NCI-H187 (cell line): ENCODE data around the gene PARP8.
A peak's percentile ranks its signal among the peaks of the same experiment; 100 is the strongest.
"Not testable (repeated sequence)": the region's sequence is repeated elsewhere in the genome, so short reads cannot be mapped to it uniquely, and the experiment has no call there.

Experiments
- DNase-seq, 2 experiments: peaks; one replicate each; lab custom pipeline; 2025; lab: John Stamatoyannopoulos, UW

The PARP8 gene, protein sequence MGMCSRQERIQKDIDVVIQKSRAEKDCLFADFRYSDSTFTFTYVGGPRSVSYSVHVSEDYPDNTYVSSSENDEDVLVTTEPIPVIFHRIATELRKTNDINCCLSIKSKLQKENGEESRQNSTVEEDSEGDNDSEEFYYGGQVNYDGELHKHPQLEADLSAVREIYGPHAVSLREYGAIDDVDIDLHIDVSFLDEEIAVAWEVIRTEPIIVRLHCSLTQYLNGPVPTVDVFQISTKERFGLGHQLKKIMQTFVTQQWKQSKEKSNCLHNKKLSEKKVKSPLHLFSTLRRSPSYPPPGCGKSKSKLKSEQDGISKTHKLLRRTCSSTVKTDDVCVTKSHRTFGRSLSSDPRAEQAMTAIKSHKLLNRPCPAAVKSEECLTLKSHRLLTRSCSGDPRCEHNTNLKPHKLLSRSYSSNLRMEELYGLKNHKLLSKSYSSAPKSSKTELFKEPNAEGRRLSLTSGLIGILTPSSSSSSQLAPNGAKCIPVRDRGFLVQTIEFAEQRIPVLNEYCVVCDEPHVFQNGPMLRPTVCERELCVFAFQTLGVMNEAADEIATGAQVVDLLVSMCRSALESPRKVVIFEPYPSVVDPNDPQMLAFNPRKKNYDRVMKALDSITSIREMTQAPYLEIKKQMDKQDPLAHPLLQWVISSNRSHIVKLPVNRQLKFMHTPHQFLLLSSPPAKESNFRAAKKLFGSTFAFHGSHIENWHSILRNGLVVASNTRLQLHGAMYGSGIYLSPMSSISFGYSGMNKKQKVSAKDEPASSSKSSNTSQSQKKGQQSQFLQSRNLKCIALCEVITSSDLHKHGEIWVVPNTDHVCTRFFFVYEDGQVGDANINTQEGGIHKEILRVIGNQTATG

DNA sequence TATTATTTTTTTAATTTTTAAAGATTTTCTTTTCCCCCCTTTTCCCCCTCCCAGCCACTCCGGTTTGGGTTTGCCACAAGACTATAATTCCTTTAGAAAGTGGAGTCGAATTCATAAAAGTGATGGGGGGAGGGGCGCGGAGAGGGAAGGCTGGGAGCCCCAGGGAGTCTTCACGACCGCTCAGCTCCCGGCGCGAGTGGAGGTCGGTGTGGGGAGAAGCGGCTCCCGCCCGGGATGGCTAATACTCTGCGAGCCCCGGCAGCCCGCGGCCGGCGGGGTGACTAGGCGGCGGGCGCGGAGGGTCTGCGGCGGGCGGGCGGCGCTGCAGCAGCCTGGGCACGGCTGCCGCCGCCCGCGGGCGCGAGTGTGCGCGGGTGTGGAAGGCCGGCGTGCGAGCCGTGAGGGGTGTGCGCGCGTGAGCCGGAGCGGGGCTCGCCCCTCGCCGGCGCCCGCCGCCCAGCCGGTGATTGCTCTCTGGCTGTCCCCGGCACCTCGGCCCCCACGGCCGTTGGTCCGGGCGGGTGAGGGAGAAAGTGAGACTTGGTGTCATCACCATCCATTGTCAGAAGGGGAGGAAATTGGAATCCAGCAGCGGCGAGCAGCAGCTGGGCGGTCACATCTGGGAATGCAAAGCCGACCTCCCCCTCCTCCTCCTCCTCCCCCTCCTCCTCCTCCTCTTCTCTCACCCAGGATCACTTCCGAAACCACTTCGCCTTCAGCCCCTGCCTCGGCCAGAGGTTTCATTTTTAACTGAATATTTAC is at the start of gene PARP8:
Gene PARP8 (plus strand): TSS at position 377 of the 762 bp plus-strand sequence. CDS start 459 bp downstream, outside the sequence.
- DNase-seq, result peak in 1 of 2 experiments; percentile 39

DNA sequence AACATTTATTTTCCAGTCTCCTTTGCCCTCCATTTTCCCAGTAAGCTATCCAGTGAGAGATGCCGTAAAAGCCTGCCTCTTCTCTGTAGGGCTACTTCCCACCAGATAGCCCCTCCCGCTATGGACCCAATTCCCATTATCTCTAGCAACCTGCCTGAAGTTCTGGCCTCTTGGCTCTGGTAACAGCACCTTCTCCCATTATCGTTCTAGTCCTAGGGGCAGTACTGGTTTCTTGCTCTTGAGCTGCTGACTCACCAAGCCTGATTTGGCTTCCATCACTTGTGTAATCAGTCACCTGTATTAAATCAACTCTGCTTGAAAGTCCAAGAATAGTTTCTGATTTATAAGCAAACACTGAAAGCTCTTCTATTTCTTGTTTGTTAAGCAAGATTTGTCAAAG is 42.8 kb upstream of the PARP8 start:
- DNase-seq, result no peak

DNA sequence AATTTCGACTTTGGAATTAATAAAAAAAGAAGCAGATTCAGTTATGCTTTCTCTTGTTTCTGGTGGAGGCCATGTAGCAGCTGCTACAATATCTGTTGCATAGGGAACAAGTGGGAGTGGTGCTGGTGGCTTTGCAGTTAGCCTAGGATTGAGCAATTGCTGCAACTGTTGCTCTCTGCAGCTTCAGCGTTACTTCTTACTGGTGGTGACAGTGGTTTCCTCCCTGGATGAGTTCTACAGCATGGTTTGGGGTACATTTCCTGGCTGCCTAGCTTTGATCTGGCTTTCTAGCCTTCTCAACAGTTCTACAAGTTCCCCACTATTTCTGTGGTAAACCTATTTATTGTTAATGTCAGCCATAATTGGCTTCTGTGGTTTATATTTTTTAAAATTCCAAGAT is 31.6 kb upstream of the PARP8 start:
- DNase-seq, result not testable (repeated sequence)

DNA sequence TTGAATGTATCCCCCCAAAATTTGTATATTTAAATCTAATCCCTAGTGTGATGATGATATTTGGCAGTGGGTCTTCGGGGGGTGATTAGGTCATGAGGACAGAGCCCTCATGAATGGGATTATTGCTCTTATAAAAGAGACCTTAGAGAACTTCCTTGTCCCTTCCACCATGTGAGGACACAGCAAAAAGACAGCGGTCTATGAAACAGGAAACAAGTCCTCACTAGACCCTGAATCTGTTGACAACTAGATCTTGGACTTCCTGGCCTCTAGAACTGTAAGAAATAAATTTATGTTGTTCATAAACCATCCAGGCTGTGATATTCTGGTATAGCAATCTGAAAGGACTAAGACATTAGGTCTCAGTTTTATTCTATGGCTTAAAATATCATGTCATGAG is 28.9 kb upstream of the PARP8 start:
- DNase-seq, result not testable (repeated sequence)

DNA sequence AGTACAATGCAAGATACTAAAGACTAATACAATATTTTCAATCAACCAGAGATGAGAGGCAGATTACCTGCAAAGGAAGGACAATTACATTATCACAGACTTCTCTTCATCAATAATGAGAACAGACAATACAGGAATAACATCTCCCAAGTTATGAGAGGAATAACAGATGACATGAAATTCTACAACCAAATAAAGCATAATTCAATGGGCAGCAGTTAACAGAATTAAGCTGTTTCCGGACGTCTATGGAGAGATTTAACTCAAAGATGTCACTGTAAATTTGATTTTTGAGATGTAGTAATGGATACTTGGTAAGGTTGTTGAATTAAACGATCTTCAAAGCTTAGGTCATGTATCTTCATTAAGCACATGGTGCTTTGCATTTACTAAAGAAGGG is 19.8 kb upstream of the PARP8 start:
- DNase-seq, result no peak

DNA sequence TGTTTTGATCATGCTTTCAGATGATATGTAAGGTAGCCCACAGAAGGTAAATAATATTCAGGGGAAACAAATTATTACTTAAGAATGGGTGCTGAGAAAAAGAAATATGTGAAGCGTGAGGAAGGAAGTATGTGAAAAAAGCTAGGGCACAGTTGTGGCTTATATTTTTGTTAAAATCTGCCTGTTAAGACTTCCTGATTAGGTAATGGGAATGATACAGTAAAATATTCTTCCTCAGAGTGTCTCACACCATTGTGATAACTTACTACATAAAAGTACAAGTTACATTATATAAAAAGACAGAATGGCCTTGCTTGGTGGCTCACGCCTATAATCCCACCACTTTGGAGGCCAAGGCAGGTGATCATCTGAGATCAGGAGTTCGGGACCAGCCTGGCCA is 18.7 kb upstream of the PARP8 start:
- DNase-seq, result no peak

DNA sequence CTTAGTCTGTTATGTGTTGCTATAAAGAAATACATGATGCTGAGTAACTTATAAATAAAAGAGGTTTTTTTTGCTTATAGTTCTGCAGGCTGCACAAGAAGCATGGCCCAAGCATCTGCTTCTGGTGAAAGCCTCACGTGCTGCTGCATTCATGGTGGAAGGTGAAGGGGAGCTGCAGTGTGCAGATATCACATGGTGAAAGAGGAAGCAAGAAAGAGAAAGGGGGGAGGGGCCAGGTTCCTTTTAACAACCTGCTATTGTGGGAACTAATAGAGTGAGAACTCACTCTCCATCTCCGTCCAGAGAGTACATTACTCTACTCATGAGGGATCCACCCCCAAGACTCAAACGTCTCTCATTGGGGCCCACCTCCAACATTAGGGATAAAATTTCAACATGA is 12.5 kb upstream of the PARP8 start:
- DNase-seq, result no peak

DNA sequence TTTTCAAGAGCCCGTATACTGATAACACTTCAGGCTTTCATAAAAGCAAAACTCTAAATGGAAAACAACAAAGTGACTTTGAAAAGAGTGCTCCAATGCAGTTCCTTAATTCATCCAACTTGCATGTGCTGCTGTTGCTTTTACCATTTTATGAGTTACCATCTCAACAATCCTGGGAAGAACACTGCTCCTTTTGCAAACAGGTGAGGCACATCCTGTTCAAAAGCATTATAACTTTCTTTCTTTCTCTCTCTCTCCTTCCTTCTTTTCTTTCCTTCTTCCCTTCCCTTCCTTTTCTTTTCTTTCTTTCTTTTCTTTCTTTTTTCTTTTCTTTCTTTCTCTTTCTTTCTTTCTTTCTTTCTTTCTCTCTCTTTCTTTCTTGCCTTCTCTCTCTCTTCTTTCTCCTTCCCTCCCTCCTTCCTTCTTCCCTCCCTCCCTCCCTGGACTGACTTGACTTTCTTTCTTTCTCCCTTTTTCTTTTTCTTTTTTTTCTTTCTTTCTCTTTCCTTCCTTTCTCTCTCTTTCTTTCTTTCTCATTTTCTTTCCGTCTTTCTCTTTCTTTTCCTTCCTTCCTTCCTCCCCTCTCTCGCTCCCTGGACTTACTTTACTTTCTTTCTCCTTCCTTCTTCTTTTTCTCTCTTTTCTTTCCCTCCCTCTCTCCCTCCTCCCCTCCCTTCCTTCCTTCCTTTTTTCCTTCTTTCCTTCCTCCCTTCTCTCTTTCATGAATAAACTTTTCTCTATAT is 11.2 kb upstream of the PARP8 start:
- no peak for DNase-seq

DNA sequence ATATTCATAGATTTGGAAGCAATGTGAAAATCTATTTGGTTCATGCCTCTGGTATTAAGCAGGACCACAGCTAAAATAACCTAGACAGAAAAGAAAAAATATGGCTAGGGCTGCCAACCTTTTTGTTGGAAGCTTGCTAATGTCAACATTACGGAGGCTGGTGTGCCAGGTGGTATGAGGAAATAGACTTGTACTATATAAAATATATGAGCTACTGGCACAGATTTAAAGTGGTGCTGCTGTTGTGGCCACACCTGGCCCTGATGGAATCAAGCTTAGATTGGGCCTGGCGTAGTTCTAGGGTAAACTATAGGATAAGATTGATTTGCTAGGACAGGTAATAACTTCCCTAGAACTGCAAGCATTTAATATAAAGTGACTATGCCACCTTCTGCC is 10.6 kb upstream of the PARP8 start:
- DNase-seq, result no peak

DNA sequence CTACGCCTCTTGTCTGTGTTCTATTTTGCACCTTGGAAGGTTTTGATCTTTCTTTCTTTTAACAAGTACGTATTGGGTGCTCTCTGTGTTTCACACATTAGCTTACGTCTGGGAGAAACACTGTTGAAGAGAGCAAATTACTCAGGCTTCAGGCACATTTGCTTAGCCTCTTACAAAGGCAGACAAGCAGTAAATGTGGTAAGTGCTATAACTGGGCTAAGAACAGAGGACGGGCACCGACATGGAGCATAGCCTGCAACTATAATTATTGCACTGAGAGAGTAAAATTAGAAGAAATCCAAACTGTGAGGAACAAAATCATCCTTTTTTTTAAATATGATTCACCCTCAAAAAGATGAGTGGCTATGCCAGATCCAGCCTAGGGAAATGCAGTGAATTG is 9.4 kb upstream of the PARP8 start:
- no peak for DNase-seq

DNA sequence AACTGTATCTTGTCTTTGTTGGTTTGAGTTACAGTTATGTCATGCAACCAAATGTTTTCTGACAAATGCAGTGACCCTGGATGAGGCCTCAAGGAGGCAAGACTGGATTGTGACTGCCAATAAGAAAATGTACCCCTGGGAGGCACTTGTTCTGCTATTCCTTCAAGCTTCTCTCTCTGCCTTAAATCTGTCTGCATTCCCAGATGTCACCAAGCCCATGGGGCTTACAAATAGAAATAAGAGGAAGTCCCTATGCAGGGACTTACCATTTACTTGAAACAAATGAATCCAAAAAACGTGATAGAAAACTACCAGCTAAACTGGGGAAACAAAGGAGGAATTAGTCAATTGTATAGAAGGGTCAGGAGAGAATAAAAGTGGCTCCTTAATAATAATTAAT is 8.2 kb upstream of the PARP8 start:
- no peak for DNase-seq

DNA sequence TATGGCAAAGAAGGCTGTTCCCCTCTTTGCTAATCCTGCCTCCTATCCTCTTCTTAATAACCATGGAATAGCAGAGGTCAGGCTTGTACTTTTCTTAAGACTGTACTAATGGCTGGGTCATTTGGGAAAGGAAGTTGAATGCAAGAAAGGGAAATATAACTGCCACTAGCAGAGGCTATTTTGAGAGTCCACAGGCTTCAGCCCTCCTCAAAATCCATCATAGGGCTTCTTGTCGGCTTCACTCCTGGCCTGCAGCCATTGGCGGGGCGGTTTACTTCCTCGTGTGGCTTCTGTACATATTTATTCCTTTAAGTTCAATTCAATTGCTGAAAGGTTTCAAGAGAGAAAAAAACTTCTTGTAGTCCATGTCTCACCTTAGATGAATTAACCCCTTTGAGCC is 2.8 kb upstream of the PARP8 start:
- DNase-seq, result no peak

DNA sequence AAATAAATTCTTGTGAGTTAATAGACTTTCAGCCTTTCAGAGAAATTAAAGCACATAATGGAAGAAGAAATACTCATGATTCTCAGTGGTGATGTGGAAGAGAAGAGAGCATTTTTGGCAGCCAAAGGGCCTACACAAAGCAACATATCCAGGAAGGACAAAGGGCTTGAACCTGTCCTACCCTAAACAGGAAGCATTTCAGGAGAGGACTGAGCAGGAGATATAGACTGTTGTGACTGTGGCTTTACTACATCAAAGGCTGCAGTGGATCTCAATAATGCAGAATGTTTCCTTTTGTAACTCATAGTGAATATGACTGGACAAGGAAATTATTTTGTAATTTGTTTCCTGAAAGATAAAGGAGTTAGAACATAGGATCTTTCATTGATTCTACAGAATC is 1.3 kb upstream of the PARP8 start:
- no peak for DNase-seq

DNA sequence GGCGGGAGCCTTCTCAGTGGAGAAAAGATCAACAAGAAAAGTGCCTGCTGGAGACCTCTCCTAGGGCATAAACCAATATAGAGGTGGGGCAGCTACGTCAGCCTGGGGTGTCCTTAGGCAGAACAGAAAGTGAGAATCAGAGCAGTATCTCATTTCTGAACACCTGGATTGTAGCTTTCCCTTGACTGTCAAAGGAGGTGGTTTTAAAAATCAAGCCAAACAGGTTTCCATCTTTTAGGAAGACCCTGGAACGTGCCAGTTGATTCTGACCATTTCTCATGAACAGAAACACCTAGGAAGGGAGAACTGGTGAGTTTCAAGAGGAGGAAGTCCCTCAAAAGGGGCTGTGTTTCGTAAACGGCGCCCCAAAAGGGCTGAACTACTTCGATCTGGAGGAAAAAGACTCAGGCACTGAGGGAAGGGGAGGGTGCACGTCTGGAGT is 655 bp upstream of the PARP8 start:
- not testable (repeated sequence) for DNase-seq

DNA sequence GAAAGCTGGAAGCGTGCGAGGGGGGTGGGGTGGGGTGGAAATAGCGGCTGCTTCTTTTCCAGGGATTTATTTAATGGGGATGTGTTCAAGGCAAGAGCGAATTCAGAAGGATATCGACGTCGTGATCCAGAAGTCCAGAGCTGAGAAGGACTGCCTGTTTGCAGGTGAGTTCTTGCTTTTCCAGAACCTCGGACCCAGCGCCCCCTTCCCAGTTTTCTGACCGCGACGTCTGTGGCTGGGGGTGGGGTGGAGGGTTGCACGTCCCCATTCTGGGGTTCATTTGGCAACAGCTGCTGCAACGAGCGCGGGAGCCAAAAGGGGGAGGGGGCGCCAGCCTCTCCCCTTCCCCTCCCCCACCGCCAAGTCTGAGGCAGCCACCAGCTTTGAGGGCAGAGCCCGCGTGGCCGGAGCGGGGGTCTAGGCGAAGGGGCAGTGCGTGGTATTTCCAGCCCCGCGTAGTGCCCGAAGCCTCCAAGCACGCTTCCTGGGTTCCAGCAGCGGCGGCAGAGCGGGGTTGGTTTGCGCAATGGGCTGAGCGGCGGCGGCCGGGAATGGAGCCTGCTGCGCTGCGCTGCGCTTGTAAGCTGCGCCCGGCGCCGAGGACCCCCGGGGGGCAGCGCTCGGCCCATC is 701 bp downstream of the PARP8 start:
- DNase-seq, result no peak

DNA sequence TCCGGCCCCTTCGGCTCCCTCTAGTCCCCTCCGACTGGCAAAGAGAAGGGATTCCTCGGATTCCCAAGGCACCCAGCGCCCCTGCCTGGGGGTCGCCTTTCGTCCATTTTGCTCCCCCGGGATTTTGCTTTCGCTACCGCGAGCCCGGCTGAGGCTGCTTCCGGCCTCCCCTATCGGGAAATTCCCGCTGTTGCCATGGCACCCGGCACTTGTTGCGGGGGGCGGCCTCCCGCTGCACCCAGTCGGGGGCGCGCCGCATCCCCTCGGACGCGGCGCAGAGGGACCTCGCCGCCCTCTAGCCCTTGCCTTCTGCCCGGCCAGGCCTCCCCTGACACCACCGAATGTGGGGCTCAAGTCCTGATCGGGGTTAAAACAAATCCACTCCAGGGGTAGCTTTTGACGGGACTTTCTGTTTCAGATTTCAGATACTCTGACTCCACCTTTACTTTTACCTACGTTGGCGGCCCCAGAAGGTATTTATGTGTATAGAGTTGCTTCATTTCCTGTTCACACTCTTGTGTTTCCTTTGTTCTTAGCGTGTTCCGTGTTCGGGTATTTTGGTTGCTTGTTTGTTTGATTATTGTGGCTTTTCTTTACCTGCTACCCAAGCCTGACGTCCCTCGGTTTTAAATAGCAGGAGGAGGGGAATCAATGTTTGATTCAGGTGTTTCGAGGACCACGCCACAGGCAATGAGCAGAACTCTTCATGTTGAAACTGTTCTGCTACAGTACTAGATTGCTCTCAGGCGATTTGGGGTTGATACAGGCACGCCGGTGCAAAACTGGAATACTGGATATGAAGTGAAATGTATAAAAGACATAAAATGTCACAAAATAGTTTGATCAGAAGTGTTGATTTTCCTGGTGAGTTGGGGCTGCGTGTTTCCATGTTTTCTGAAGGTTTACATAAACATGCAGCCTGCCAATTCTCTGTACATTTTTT is 1.5 kb downstream of the PARP8 start:
- DNase-seq, result peak; percentile 54 to 60

DNA sequence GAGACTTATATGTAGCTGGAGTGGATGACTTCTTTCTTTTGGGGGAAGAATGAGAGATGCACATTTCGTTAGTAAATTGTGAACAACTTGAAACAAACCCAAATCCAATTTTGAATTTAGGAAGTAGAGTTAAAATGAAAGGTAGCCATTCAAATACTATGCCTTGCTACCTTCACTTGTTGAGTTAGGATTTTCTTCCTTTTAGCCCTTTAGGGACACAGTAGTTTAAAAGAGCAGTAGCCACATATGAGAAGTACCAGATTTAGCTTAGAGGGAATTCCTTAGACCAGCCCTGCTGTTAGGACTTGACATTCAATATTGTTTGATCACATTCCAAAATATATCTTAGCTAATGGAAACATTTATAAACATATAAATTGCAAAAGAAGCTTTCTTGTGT is 2.2 kb downstream of the PARP8 start:
- not testable (repeated sequence) for DNase-seq

DNA sequence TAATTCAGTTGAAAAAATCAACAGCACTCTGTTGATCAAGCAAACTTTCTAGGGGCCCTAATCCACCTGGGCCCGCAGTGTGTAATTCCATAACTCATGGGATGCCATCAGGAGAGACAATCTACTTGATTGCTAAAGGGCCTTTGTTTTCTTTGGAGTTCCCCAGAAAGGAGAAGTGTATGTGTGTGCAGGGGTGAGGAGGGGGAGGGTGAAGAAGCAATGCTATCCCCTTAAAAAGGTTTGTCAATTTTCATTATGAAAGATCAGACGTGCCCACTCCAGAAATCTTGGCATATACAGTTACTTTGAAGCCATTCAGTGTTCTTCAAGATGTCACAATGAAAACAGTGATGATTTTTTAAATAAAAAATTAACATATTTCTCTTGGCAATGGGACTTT is 6.2 kb downstream of the PARP8 start:
- DNase-seq, result no peak

DNA sequence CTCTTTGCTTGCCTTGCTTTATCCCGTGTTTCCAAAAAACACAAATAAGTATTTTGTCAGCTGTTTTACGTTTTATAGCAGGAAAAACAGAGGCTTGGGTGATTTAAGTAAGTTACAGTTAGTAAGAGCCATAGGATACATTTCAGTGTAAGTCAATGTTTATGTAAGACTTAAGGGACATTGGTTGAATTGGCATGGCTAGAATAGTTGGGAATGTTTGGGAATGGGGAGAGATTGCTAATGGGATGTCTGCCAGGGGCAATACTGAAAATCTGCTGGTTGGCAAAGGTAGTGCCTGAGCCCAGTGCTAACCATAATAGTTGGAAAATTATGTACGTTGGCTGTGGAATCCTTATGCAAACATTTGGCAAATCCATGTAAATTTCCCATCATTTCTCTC is 7.0 kb downstream of the PARP8 start:
- not testable (repeated sequence) for DNase-seq

DNA sequence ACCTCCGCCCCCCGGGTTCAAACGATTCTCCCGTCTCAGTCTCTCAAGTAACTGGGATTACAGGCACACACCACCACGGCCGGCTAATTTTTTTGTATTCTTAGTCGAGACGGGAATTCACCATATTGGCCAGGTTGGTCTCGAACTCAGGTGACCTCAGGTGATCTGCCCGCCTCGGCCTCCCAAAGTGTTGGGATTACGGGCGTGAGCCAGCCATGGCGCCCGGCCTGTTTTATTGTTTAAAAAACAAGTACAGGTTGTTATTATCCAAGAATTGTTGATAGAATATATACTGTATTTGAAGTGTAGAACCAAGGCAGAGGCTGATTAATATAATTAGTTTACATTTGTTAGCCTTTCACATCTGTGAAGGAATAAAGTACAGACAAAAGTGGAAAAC is 8.9 kb downstream of the PARP8 start:
- DNase-seq, result no peak
